CD14-positive monocyte (primary cell): ENCODE results near the gene TSPAN32. TPM values are rescaled to one million over a fixed set of nuclear protein-coding genes. Genes with fewer than 3 reads are reported as not detected.
"Not testable (repeated sequence)": the region's sequence is repeated elsewhere in the genome, so short reads cannot be mapped to it uniquely, and the experiment has no call there.

Source experiments
- DNase-seq, 3 donors: peaks; one replicate each; pipeline ENCODE4 v3.0.0-alpha.2; 2011 to 2022
- H2AFZ ChIP-seq: 2 replicates; pipeline ENCODE4 v1.6.0; 2012; ENCODE audit warnings: mild to moderate bottlenecking, low read depth, low read length, inconsistent platforms; ENCODE audit not compliant: insufficient read depth, poor library complexity, severe bottlenecking
- H3K27ac ChIP-seq, 2 donors: 1 replicate in 1 of 2; 2 replicates in 1 of 2; pipeline ENCODE4 v1.5.1; 2012 to 2013; ENCODE audit warnings: low read length in 2 of 2, control low read depth in 1 of 2, inconsistent platforms in 1 of 2, low read depth in 1 of 2, mild to moderate bottlenecking in 1 of 2
- H3K27me3 ChIP-seq, 2 donors: one replicate each; pipeline versions ENCODE4 v1.6.0 to v1.6.1; 2011 to 2013; ENCODE audit warnings: low read length in 2 of 2; ENCODE audit not compliant: control insufficient read depth in 2 of 2, insufficient read depth in 2 of 2
- H3K36me3 ChIP-seq, 2 donors: replicated peaks in 1 of 2; 1 replicate in 1 of 2; 2 replicates in 1 of 2; pipeline versions ENCODE4 v1.5.1 to v1.6.1; 2012 to 2013; ENCODE audit warnings: low read length in 2 of 2, control low read depth in 1 of 2, inconsistent platforms in 1 of 2, mild to moderate bottlenecking in 1 of 2; ENCODE audit not compliant: insufficient read depth in 2 of 2, control insufficient read depth in 1 of 2
- H3K4me1 ChIP-seq, 2 donors: 1 replicate in 1 of 2; 2 replicates in 1 of 2; pipeline versions ENCODE4 v1.5.1 to v1.6.1; 2012 to 2013; ENCODE audit warnings: low read length in 2 of 2, control low read depth in 1 of 2, inconsistent platforms in 1 of 2, mild to moderate bottlenecking in 1 of 2, moderate library complexity in 1 of 2; ENCODE audit not compliant: insufficient read depth in 2 of 2, control insufficient read depth in 1 of 2
- H3K4me2 ChIP-seq: replicated peaks from 2 replicates; pipeline ENCODE3; 2012; ENCODE audit warnings: low read length, moderate library complexity, mild to moderate bottlenecking; ENCODE audit not compliant: poor library complexity, severe bottlenecking; ENCODE audit errors: extremely low read depth
- H3K4me3 ChIP-seq, 3 experiments: fragments of 200-600 bp in 1 of 3; sonication (generic) in 1 of 3; replicated peaks in 1 of 3; 1 replicate in 2 of 3; 2 replicates in 1 of 3; pipeline ENCODE4 v1.5.1; 2011 to 2013; ENCODE audit warnings: low read length in 3 of 3, mild to moderate bottlenecking in 3 of 3, control low read depth in 2 of 3, low read depth in 2 of 3, inconsistent platforms in 1 of 3, moderate library complexity in 1 of 3
- H3K79me2 ChIP-seq: 2 replicates; pipeline ENCODE4 v1.6.0; 2012; ENCODE audit warnings: mild to moderate bottlenecking, control low read depth, inconsistent platforms, low read length, moderate library complexity; ENCODE audit not compliant: insufficient read depth
- H3K9ac ChIP-seq: 2 replicates; pipeline ENCODE4 v1.6.0; 2017; ENCODE audit warnings: low read length, mild to moderate bottlenecking; ENCODE audit not compliant: insufficient read depth, poor library complexity, severe bottlenecking
- H3K9me3 ChIP-seq, 2 donors: replicated peaks in 1 of 2; 1 replicate in 1 of 2; 2 replicates in 1 of 2; pipeline versions ENCODE4 v1.5.1 to v1.6.1; 2012 to 2013; ENCODE audit warnings: low read length in 2 of 2, control low read depth in 1 of 2; ENCODE audit not compliant: control insufficient read depth in 1 of 2, insufficient read depth in 1 of 2
- H4K20me1 ChIP-seq: 2 replicates; pipeline ENCODE4 v1.6.0; 2012; ENCODE audit warnings: mild to moderate bottlenecking, low read length, control low read depth, moderate library complexity; ENCODE audit not compliant: insufficient read depth
- H3K27ac Mint-ChIP-seq, 7 donors: one replicate each; pipeline ENCODE4 v1.8.0; 2020; ENCODE audit warnings: mild to moderate bottlenecking in 7 of 7, mixed read lengths in 7 of 7, moderate library complexity in 6 of 7, inconsistent platforms in 2 of 7
- H3K27me3 Mint-ChIP-seq, 3 donors: one replicate each; pipeline ENCODE4 v1.8.0; 2021 to 2022; ENCODE audit warnings: low read depth in 3 of 3, mild to moderate bottlenecking in 3 of 3, mixed read lengths in 3 of 3, moderate library complexity in 3 of 3, inconsistent platforms in 1 of 3
- H3K36me3 Mint-ChIP-seq, 2 donors: one replicate each; pipeline ENCODE4 v1.8.0; 2020; ENCODE audit warnings: mixed read lengths in 2 of 2, inconsistent platforms in 1 of 2, mild to moderate bottlenecking in 1 of 2
- H3K4me1 Mint-ChIP-seq: one replicate; pipeline ENCODE4 v1.8.0; 2020; ENCODE audit warnings: mild to moderate bottlenecking, mixed read lengths
- H3K4me3 Mint-ChIP-seq, 2 donors: one replicate each; pipeline ENCODE4 v1.8.0; 2020; ENCODE audit warnings: mild to moderate bottlenecking in 2 of 2, mixed read lengths in 2 of 2, moderate library complexity in 1 of 2
- H3K9me3 Mint-ChIP-seq, 7 donors: one replicate each; pipeline ENCODE4 v1.8.0; 2020 to 2022; ENCODE audit warnings: mixed read lengths in 7 of 7, mild to moderate bottlenecking in 6 of 7, moderate library complexity in 6 of 7, inconsistent platforms in 2 of 7
- WGBS: methylation state at CpG from one replicate; pipeline ENCODE4 v1.1.5; 2013; ENCODE audit warnings: missing lambda C conversion rate; ENCODE audit not compliant: insufficient coverage; 5-methylcytosine and 5-hydroxymethylcytosine counted together
- intact Hi-C, 2 donors: fragments of 100-400 bp; cut with micrococcal nuclease; formaldehyde crosslinking; loops; one replicate each; pipeline versions ENCODE4 v1.15.0 to v1.15.1; 2023
- polyA plus RNA-seq, 3 donors: library from polyadenylated mRNA; depleted of rRNA in 1 of 3; unstranded in 2 of 3; stranded (reverse) in 1 of 3; fragments of 300-500 nt in 2 of 3; fragments of >200 nt in 1 of 3; fragmentation: Illumina TruSeq in 2 of 3; gene quantifications; 1 replicate in 2 of 3; 2 replicates in 1 of 3; pipeline ENCODE4 v1.2.3, GENCODE V29; 2012 to 2021

TSPAN32 gene
- polyA plus RNA-seq, 3 donors, result 34.8 to 136 (median 82.5) TPM

DNA sequence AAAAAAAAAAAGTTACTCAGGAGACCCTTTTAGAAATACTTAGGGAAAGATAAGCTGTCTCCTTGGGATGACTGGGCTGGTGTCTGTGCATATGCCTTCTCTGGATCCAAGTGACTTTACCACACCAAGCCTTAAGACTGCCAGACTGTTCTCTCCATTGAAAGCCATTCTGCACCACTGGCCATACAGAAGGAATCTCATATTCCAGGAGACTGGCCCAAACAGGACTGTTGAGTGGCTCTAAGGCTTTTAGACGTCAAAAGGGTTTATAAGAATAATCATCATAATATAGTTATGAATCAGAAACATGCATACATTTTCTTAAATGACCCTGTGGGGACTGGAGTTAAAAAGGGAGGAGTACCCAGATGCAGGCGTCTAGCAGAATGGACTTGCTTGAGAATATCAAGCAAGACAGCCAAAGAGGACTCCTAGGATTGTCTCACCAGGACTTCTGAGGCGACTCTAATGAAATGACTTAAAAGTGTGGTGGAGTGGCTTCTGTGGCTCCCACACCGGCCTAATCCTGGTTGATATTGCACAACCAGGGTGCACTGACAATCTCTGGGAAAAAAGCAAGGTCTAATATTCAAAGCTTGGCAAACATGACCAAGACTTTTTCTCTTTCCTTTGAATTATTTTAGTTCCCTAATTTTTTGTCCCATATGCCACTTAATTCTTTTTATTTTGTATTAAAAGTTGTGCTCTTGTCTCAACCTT lies 31.8 kb downstream of the TSPAN32 start:
- peaks cover 23 to 26% of the 10 kb centered on the region in 2 donors for H3K9me3 ChIP-seq
- H3K27ac ChIP-seq, H3K27me3 ChIP-seq, H3K9ac ChIP-seq, H3K4me2 ChIP-seq, H3K36me3 ChIP-seq, H4K20me1 ChIP-seq, intact Hi-C loops, H3K79me2 ChIP-seq, H3K4me3 Mint-ChIP-seq, H3K27ac Mint-ChIP-seq, H3K4me1 ChIP-seq, H3K4me3 ChIP-seq, DNase-seq, H3K36me3 Mint-ChIP-seq, H2AFZ ChIP-seq: not testable (repeated sequence)
- peaks cover 12 to 31% (median 26%) of the 10 kb centered on the region in 3 donors for H3K27me3 Mint-ChIP-seq
- peaks cover 10% of the 10 kb centered on the region for H3K4me1 Mint-ChIP-seq
- H3K9me3 Mint-ChIP-seq, result peaks cover 19 to 31% (median 28%) of the 10 kb centered on the region in 7 donors
- WGBS, result no CpG with 5 or more reads among the region's 4 CpGs

DNA sequence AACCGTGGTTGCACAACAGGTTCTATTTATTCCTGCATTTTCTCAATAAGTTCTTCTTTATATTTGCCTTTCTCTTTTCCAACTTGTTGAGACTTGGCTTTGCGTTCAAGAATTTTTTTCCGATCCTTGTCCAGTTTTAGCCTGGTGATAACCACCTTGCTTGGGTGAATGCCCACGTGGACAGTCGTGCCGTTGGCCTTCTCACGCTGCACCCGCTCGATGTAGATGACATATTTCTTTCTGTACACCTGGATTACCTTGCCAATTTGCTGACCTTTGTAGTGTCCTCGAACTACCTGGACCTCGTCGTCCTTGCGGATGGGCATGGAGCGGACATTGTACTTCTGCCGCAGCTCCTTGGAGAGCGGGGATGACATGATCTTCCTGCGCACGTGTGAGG lies 33.5 kb downstream of the TSPAN32 start:
- H3K36me3 Mint-ChIP-seq, DNase-seq, H3K27me3 ChIP-seq, H3K79me2 ChIP-seq, H3K36me3 ChIP-seq, H2AFZ ChIP-seq, H3K4me1 ChIP-seq, H4K20me1 ChIP-seq, H3K27ac Mint-ChIP-seq, H3K27ac ChIP-seq, intact Hi-C loops, H3K4me2 ChIP-seq, H3K9ac ChIP-seq, H3K4me3 ChIP-seq: not testable (repeated sequence)
- Mint-ChIP-seq H3K4me1 (peaks cover 10% of the 10 kb centered on the region), H3K9me3 (peaks cover 16 to 18% (median 16%) of the 10 kb centered on the region in 7 donors), H3K4me3 (peak overlapping the region in 1 of 2 donors; percentile 40), H3K27me3 (peaks cover 13 to 27% (median 25%) of the 10 kb centered on the region in 3 donors)
- peaks cover 15% of the 10 kb centered on the region in 2 donors for H3K9me3 ChIP-seq
- WGBS, result 96% methylated on average over 8 of the region's 18 CpGs

DNA sequence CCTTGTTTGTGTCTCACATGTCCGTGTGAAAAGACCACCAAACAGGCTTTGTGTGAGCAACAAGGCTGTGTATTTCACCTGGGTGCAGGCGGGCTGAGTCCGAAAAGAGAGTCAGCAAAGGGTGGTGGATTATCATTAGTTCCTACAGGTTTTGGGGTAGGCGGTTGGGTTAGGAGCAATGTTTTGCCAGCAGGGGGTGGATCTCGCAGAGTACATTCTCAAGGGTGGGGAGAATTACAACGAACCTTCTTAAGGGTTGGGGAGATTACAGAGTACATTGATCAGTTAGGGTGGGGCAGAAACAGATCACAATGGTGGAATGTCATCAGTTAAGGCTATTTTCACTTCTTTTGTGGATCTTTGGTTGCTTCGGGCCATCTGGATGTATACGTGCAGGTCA lies 36.9 kb downstream of the TSPAN32 start:
- H3K4me3 Mint-ChIP-seq, result peak overlapping the region in 1 of 2 donors; percentile 21
- H3K27ac Mint-ChIP-seq, result peak overlapping the region in 2 of 7 donors; percentile 20 to 27
- intact Hi-C loops, H3K4me1 ChIP-seq, H3K36me3 Mint-ChIP-seq, H3K27me3 ChIP-seq, DNase-seq, H3K27ac ChIP-seq, H3K36me3 ChIP-seq, H3K9me3 ChIP-seq, H3K9ac ChIP-seq, H3K4me2 ChIP-seq, H4K20me1 ChIP-seq, H3K79me2 ChIP-seq, H2AFZ ChIP-seq, H3K4me3 ChIP-seq: not testable (repeated sequence)
- 76% methylated on average over 8 of the region's 8 CpGs for WGBS
- H3K4me1 Mint-ChIP-seq, result peaks cover 10% of the 10 kb centered on the region
- peaks cover 13 to 34% (median 29%) of the 10 kb centered on the region in 3 donors for H3K27me3 Mint-ChIP-seq
- peaks cover 8 to 14% (median 11%) of the 10 kb centered on the region in 7 donors for H3K9me3 Mint-ChIP-seq
